HG03439 (cell line): ENCODE results near the gene C1QTNF6.

ENCODE experiments used
- ATAC-seq: cut with Tn5 transposase; IDR thresholded peaks from one replicate; pipeline ENCODE4 v1.9.1; 2021; ENCODE audit warnings: mild to moderate bottlenecking, moderate library complexity; ENCODE audit not compliant: unreplicated experiment

The C1QTNF6 gene

DNA sequence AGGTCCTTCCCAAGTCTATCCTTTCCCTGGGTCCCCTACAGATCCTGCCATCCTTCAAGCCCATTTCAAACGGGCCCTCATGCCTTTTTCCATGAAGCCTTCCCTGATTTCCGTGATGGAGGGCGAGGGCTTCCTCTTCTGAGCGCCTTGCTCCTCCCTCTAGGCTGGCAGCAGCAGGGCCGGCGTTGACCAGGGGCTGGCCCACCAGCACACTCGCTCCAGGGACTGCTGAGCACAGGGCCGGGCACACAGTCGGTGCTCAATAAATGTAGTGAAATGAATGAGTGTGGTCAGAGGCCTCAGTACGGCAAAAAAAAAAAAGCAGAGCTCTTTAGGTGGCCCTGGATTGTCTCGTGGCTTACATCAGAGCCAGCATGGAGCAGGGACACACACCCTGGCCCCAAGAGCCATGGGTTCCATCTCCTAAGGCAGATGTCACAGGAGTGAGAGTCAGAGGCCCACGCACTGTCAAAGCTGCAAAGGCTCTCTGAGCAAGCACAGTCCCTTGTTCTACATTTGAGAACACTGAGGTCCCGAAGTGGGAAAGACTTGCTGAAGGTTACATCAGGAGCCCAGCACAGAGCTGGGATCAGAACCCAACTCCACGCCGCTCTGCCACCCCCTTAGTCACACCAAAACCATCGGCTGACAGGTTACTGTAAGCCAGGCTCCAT is 41.4 kb downstream of the C1QTNF6 start:
- no peak for ATAC-seq

DNA sequence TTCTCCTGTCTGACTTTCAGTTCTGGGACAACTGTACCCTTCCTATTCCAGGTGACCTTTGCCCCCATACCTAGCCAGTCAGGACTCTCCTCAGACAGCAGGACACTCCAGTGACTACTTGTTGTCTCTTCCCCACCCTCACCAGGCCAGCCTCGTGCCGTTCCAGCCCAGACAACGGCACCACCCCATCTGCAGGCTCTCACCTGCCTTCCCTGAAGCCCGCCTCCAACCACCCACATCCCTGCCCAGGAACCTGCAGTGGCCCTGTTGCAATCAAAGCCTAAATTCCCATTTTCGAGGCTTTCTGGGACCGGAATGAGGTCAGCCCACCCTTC is 42.0 kb downstream of the C1QTNF6 start:
- no peak for ATAC-seq

DNA sequence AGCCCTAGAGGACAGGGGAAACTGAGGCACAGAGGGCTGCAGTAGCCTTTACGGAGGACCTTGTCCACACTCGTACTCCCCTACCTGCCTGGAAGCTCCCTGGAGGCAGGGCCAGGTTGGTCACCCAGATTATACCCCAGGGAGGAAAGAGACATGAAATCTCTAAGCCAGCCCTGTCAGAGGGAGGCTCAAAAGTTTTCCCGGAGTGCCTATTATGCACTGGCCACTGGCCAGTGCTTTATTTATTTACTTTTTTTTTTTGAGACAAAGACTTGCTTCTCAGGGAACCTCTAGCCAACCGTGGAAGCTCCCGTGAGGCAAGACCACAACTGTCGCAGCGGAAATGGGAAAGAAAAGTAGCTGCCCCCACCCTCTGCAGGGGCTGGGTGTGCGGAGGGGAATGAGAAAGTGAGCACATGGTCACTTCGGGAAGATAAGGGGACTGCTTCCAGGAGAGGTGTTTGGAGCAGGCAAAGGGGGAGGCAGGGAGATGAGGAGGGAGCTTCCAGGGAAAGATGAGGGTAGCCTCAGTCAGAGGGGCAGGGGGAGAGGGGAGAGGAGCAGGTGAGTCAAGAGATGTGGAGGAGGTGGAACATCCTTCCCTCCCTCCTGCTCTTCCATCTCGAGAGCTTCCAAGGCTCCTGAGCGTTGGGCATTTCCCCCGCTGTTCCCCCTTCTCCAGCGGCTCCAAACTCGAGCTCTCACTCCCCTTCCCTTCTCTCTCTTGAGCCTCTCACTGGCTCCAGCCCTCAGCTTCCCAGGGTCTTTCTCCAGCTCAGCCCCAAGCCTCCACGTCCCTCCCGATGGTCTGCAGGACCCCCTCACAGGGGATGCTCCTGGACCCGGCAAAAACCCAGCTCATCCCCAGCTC is 42.6 kb downstream of the C1QTNF6 start:
- ATAC-seq = no peak

DNA sequence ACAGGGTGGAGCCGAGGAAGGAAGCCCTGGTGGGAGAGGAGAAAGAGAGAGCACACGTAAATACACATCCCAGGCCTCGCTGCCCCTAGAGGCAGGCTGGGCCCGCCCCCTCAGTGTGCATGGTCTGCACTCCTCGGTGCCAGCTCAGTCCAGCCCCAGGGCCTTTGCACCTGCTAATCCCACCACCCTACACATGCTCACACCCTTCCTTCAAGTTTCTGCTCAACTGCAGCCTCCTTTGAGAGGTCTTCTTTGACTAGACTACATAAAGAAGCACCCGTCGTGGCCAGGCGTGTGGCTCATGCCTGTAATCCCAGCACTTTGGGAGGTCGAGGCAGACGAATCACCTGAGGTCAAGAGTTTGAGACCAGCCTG is 43.9 kb downstream of the C1QTNF6 start:
- ATAC-seq = no peak

DNA sequence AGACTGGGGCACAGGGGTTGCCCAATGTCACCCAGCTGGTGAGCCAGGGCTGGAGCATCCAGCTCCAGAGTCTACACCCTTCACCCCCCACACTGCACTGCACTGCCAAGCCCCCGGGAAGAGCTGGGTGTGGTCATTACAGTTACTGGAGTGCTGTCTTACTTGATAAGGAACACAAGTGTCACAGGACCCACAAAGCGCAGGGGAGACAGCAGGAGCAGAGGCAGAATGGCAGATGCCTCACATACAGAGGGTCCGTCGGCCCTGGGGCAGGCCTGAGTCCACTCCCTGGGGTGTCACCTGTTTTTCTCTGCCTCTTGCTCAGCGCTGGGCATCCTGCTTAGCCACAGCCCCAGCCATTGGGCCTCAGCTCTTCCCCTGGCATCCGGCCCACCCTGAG is 46.1 kb downstream of the C1QTNF6 start:
- ATAC-seq = no peak

DNA sequence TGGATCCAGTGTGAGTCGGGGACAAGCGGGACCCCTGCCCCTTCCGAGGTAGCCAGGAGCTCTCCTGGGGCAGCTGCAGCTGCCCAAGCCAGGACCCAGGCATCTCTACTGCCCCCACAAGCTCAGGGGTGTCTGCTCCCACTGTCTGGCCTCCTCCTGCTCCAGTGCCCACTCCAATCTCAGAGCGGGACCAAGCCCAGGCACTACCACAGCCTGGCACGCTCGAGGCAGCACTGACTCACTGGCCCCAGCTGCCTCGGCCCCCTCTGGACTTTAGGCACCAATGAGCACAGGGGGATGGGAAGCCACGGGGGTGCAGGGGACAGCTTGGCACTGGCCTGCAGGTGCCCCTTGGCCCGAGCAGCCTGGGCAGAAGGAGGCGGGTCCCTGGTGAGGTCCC is 46.6 kb downstream of the C1QTNF6 start:
- no peak for ATAC-seq

DNA sequence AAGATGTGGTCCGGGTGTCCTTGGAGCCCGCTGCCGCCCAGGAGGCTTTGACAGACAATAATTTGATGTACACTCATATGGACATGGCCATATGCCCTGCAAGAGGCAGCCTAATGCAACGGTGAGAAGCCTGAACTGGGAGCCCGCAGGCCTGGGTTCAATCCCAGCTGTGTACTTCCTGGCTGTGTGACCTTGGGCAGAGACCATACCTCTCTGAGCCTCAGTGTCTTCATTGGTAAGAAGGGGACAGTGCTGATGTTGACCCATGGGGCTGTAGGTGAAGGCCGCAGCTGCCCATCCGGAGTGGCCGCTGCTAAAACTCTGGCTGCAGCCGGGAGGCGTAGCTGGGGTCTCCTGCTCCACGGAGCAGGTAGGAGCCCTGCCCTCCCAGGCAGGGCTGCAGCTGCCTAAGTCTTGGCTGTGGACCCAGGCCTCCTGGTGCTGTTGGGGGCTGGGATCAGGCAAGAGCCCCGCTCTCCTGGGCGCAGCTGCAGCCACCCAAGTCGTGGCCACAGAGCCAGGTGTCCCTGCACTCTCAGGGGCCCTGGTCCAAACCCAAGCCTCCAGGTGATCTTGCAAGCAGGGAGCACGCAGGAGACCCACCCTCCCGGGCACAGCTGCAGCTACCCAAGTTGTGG is 47.2 kb downstream of the C1QTNF6 start:
- ATAC-seq = no peak

DNA sequence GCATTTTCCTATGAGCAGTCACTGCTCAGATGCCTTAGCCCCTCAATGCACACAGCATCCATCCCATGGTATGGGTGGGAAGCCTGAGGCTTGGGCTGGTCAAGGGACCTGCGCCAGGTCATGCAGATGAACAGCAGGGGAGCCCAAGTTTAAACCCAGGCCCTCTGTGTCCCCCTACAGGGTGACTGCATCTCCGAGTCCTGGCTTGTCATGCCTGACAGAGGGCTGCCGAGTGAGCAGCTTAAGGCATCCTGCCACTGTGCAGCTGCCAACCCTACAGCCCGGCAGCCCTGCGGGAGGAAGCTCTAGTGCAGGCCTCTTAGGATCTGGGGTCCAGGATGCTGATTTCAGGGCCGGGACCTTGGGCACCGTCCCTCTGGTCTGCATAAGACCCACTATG is 48.3 kb downstream of the C1QTNF6 start:
- ATAC-seq = no peak

DNA sequence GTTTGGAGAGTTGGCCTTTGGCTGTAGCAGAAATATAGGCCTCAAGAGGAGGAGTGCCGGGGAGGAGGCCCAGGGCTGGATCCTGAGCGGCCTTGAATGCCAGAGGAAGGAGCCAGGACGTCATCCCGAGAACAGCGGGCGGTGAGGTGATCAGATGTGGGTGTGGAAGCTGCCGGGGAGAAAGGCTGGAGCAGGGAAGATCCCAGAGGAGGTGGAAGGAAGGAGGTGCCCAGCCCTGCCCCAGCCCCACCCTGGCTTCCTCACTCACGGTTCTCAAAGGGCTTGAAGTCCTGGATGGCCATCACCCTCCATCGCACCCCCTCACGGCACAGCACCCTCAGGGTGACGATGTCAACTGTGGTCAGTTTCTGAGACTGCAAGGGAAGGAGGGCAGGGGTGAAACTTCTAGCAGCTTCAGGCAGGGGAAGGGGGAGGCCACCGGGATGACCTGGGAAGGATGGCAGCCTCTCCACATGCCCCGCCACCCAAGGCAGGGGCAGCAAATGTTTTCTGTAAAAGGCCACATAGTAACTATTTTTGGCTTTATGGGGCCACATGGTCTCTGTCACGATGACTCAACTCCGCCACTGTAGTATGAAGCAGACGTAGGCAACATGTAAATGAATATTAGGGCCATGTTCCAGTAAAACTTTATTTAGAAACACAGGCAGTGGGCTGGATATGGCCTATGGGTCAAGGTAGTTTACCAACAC is 49.0 kb downstream of the C1QTNF6 start:
- no peak for ATAC-seq

DNA sequence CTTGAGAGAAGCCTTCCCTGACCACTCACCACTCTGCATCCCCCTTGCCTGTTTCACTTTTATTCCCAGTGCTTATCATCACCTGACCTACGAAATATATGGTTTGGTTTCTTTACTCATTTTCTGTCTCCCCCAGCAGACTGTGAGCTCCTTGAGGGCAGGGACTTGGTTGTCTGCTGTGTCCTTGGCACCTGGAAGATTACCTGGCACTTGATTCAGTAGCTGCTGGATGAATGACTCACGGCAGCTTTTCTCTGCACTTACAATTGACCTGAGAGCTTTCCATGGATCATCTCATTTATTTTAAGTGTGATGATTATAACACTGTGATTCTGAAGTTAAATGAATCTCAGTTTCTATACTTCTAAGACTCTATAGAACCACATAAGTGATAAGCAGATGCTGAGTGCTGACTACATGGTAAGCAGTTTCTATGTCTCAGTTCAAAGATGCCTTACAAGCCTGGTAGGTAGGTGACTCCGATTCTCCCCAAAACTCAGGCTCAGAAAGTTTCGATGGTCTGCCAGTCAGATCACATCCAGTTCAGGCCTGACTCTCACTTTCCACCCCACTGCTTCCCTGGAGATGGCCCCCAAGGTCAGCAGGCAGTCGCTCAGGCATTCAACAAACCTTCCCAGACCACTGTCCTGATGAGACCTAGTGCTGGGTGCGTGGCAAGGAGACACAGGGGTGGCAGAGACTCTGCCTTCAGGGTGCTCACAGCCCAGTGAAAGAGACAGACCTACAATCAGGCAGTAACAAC is 50.0 kb downstream of the C1QTNF6 start:
- no peak for ATAC-seq

DNA sequence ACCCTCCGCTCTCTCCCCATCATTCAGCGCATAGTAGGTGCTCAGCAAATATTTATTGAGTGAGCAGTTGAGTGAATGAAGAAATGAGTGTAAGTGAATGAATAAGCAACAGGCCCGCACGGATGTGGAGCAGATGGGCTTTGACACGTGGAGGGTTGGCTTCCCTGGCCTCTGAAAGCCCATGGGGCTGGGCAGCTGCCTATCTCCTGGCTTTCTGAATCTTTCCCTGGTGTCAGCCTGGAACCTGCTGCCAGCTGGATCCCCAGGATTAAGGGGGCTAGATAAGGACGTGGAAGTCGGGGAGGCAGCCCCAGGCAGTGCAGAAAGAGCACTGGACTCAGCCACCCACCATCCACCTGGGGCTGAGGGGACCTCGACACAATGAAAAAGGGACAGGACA is 50.9 kb downstream of the C1QTNF6 start:
- ATAC-seq = no peak

DNA sequence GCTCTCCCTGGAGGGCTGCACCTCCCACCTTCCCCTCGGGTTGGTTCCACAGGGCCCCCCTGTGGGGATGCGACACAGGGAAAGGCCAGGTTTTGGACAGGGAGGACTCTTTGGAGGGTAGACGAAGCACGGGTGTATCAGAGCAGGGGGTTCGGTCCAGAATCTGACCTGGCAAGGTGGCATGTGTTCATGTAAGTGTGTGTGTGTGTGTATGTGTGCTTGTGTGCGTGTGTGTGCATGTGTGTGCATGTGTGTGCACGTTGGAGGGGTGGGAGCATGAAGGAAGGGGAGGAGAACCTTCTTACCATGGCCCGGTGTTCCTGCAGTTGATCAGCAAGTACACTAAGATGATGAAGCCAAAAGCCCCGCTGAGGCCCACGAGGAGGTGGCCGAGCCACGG is 53.0 kb downstream of the C1QTNF6 start:
- ATAC-seq = no peak

DNA sequence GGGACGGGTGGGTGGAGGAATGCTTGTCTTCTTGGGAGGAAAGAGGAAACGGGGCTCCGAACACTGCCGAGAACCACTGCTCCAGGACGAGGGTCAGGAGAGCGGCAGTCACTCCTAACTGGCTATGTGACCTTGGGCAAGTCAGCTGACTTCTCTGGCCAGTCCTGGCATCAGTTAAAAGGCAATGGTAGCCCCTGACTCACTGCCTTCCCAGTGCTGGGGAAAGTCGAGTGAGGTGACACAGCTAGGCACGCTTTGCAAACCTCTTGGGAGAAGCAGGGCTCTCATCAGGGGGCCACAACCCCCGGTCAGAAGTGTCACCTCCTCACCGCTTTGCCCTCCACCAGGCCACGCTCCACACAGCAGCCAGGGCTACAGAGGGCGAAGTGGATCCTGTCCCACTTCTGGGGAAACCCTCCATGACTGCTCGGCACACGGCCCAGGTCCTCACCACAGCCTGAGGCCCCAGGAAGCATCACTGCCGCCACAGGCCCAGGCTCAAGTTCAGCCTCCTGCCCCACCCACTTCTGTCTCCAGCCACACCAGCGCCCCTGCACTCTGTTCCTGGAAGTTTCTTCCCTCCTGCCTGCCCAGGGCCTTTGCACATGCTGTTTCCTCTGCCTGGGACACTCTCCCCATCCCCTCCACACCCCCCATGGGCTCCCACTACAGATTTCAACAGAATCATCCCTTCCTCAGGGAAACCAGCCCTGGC is 54.6 kb downstream of the C1QTNF6 start:
- no peak for ATAC-seq

DNA sequence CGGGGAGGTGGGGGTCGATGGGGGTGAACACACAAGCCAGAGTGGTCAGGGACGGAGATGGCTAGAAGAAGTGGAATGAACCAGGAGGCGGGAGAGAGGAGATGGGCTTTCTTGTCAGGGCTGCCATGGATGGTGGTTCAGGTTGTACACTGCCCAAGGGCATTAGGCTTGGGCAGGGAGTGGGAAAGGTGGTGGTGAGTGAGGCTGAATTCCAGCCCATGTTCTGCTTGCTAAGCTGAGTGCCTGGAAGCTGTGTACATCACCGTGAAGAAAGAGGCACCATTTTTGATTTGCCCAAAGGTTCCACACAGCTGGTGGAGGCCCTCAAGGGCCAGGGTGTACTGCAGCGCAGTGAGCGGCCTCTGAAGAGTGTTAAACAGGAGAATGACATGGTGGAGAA is 55.3 kb downstream of the C1QTNF6 start:
- ATAC-seq = no peak
